HUES64 (cell line): ENCODE results near the gene TMEM97.

Experiments used
- H3K27ac ChIP-seq: 2 replicates; pipeline ENCODE4 v1.7.0; 2013; ENCODE audit warnings: low read depth, low read length, inconsistent platforms
- H3K27me3 ChIP-seq: 2 replicates; pipeline ENCODE4 v1.6.1; 2013; ENCODE audit warnings: mild to moderate bottlenecking, low read length; ENCODE audit not compliant: insufficient read depth
- H3K36me3 ChIP-seq: 2 replicates; pipeline ENCODE4 v1.6.1; 2013; ENCODE audit warnings: mild to moderate bottlenecking, low read length; ENCODE audit not compliant: insufficient read depth
- H3K4me1 ChIP-seq: 2 replicates; pipeline ENCODE4 v1.6.1; 2013; ENCODE audit warnings: mild to moderate bottlenecking, low read length, moderate library complexity; ENCODE audit not compliant: insufficient read depth
- H3K4me3 ChIP-seq: 2 replicates; pipeline ENCODE4 v1.5.1; 2013; ENCODE audit warnings: mild to moderate bottlenecking, low read length, moderate library complexity
- H3K9ac ChIP-seq: 2 replicates; pipeline ENCODE4 v1.6.1; 2013; ENCODE audit warnings: mild to moderate bottlenecking, low read depth, low read length
- H3K9me3 ChIP-seq: 2 replicates; pipeline ENCODE4 v1.6.1; 2013; ENCODE audit warnings: low read depth, low read length; ENCODE audit not compliant: insufficient read depth
- WGBS: fragments of 150-250, 120-280 bp; methylation state at CpG from one replicate; pipeline ENCODE4 v1.1.7; 2013; ENCODE audit warnings: missing lambda C conversion rate; 5-methylcytosine and 5-hydroxymethylcytosine counted together

Gene TMEM97

DNA sequence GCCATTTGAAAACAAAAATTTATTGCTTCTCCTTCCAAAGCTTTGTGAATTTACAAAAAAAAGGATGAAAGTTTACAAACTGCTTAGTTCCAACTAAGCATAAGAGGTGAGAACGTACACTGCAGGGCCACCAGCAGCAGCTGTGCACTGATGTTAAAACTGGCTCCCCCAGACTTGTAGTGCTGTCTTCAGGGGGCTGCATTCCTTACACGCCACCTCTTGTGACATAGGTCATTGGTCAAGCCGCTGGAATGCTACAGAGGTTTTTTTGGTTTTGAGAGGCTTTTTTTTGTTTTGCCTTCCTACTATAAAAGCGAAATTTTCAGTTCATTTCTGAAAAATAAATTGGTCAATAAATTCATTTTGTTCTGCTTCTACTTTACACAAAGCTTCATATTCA is 9.3 kb downstream of the TMEM97 start:
- H3K36me3 ChIP-seq, result peaks cover 53% of the 10 kb centered on the region
- no peak overlapping the region for H3K9ac ChIP-seq
- WGBS, result 77% methylated on average over 3 of the region's 4 CpGs
- H3K4me1 ChIP-seq, result peaks cover 7% of the 10 kb centered on the region; the same call in 1 of the 2 replicates
- H3K4me3 ChIP-seq, result no peak overlapping the region
- H3K27me3 ChIP-seq, result no peaks in the 10 kb centered on the region
- H3K27ac ChIP-seq, result peak overlapping the region; percentile 30; the same call in 1 of the 2 replicates
- no peaks in the 10 kb centered on the region for H3K9me3 ChIP-seq

DNA sequence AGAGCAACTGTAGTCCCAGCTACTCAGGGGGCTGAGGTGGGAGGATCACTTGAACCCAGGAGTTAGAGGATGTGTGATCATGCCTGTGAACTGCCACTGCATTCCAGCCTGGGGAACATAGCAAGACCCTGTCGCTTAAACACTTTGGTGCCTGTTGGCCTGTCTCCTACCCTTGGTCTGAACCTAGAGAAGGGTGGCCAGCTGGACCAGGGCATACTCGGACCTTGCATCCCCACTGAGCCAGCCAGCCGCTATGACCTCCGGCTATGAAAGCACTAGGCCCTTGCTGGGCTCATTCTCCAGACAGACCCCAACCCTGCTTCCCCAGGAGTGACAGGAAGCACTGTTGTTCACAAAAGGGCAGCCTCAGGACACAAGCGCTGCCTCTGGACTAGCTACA is 11.7 kb downstream of the TMEM97 start:
- Histone ChIP-seq H3K9ac (no peak overlapping the region), H3K36me3 (peaks cover 43% of the 10 kb centered on the region), H3K27me3 (no peaks in the 10 kb centered on the region), H3K9me3 (no peaks in the 10 kb centered on the region), H3K4me3 (no peak overlapping the region), H3K4me1 (0 out of 2 replicates have a peak, but pooled peaks cover 3% of the 10 kb centered on the region), H3K27ac (no peak overlapping the region)
- 91% methylated on average over 5 of the region's 5 CpGs for WGBS

DNA sequence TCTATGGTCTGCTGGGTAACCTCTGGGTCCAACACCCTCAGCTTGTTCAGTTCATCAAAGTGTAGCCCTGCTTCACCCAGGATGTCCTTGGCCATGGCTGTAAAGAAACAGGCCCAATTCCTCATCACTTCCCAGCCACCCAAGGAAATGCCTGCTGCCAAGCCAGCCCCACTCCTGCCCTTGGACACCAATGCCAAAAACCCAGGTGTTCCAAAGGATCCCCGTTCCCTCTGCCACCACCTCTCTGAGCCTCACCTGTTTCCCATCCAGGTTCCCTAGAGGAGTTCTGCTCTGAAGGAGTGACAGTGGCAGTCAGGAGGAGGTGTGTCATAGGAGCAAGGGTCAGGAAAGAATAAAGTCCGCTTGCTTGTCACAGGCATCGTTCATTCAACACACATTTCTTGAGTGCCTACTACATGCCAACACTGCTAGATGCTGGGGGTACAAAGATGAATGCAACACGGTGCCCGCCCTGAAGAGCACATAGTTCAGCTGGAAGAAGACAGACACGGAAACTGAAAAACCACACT is 13.0 kb downstream of the TMEM97 start:
- peaks cover 31% of the 10 kb centered on the region for H3K36me3 ChIP-seq
- 91% methylated on average over 6 of the region's 6 CpGs for WGBS

DNA sequence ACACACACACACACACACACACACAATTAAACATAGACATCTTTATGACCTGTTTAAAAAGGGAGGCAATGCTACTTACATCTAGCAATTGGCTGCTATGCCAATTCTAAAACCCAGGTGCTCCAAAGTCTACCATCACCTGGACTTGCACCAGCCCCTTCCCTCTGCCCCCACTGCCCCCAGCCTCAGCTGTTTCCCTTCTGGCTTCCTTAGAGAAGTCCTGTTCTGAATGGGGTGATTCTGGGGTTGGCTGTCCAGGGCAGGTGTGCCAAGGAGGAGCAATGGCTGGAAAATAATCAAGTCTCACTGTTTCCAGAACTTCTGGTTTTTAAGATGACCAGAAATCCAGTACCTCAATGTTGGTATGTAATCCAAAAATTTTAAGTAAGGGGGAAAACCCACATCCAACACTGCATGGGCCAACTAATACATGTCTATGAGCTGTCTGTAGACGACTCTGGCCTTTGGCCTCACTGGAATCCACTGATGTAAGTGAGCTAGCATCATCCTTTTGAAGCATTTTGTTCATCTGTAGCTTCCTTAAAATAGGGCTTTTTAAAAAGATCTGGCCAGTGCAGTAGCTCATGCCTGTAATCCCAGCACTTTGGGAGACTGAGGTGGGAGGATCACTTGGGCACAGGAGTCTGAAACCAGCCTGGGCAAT is 14.2 kb downstream of the TMEM97 start:
- Histone ChIP-seq H3K27ac (no peak overlapping the region), H3K4me1 (peaks cover 12% of the 10 kb centered on the region; the same call in 1 of the 2 replicates), H3K36me3 (peaks cover 18% of the 10 kb centered on the region), H3K4me3 (no peak overlapping the region), H3K27me3 (no peaks in the 10 kb centered on the region), H3K9me3 (no peaks in the 10 kb centered on the region), H3K9ac (no peak overlapping the region)
- 88% methylated on average over 1 of the region's 1 CpG for WGBS

More for the DNA sequence above, 13.0 kb downstream of the TMEM97 start:
- peaks cover 8% of the 10 kb centered on the region; the same call in 1 of the 2 replicates for H3K4me1 ChIP-seq
- no peaks in the 10 kb centered on the region for H3K9me3 ChIP-seq
- H3K27ac ChIP-seq, result no peak overlapping the region
- no peak overlapping the region for H3K9ac ChIP-seq
- no peak overlapping the region for H3K4me3 ChIP-seq
- no peaks in the 10 kb centered on the region for H3K27me3 ChIP-seq

DNA sequence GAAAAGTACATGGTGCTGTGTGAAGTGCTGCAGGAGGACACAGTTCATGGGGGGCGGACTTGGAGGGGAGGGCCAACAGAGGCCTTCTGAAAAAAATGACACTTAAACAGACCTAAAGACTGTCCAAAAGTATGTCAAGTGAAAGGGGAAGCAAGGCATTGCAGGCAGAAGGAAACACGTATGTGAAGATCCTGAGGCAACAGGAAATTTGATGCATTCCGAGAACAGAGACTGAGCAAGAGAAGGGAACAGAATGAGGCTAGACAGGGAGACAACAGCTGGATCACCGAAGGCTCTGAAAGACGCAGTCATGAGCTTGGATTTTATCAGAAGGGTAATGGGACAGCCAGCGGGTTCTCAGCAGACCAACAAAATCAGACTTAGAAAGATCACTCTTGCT is 15.2 kb downstream of the TMEM97 start:
- no peaks in the 10 kb centered on the region for H3K27me3 ChIP-seq
- H3K36me3 ChIP-seq, result peaks cover 8% of the 10 kb centered on the region
- no peak overlapping the region for H3K27ac ChIP-seq
- no peaks in the 10 kb centered on the region for H3K9me3 ChIP-seq
- H3K9ac ChIP-seq, result 0 out of 2 replicates have a peak overlapping the region, but pooled peaks have one; percentile 49
- H3K4me3 ChIP-seq, result peak overlapping the region; percentile 92
- H3K4me1 ChIP-seq, result peaks cover 12% of the 10 kb centered on the region; the same call in 1 of the 2 replicates
- 81% methylated on average over 6 of the region's 6 CpGs for WGBS

DNA sequence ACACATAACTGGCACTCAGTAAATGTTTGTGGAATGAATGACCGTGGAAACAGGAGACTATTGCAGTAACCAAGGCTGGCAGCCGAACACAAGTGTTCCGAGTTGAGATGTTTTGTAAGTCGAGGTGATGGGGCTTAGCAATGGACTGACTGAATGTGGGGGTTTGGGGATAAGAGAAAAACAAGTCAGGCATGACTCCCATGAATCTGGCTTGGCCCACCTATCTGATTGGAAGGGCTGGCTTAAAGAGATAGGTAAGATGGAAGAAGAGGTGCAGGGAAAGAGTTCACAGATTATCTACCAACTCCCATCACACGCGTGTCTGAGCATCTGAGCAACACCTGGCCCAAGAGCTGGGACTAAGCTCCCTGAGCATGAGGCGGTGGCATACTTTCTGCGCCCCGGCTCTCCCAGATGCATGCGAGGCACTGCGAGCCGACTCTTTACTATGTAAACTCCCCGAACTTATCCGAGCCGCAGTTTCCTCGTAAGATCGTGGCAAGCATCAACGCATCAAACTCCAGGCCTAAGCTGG is 15.7 kb downstream of the TMEM97 start:
- 18% methylated on average over 18 of the region's 18 CpGs for WGBS
- Histone ChIP-seq H3K27me3 (no peaks in the 10 kb centered on the region), H3K27ac (peak overlapping the region; percentile 6; the same call in 1 of the 2 replicates), H3K9ac (peak overlapping the region; percentile 49), H3K4me3 (peak overlapping the region; percentile 92), H3K36me3 (peaks cover 7% of the 10 kb centered on the region; the same call in 1 of the 2 replicates), H3K4me1 (peaks cover 12% of the 10 kb centered on the region; the same call in 1 of the 2 replicates), H3K9me3 (no peaks in the 10 kb centered on the region)

DNA sequence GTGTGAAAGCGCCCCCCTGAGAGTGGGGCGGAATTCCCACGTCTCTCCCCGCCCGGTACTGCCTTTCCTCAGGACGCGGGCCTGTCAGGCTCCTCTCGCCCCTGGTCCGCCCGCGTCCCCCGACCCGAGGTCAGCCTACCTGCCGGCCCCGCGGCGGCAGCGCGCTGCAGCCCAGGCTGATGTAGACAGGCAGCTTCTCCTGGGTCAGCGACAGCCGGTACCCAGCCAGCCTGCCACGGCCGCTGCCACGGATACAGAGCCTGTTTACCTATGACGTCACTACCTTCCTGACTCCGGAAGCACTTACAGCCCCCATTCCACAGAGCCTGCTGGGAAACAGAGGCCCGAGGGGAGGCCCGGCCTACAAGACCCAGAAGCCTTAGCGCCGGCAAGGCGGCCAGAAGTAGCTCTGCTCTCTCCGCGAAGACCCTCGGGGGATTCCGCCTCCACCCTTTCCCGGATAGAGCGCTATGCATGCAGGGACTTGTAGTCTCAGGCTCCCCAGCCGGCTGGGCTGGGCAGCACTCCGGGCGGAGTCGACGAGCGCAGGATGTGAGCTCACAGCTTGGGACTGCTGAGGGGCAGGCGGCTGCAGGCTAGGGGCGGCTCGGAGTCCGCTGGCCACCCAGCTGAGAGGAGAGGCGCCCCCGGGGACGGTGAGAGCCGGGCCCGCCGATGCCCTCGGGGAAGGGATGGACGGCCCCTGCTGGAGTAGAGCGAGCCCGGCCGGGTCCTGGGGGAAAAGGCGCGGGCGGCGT is 16.4 kb downstream of the TMEM97 start, which contains the start of the genes IFT20 and TNFAIP1:
IFT20 (minus strand) TSS at position 272 of the 758 bp plus-strand sequence. CDS start 3,487 bp downstream, outside the sequence.
TNFAIP1 (plus strand) TSS at position 561 of the 758 bp plus-strand sequence. CDS start 3,761 bp downstream, outside the sequence.
- Histone ChIP-seq H3K4me1 (peaks cover 12% of the 10 kb centered on the region; the same call in 1 of the 2 replicates), H3K9me3 (no peaks in the 10 kb centered on the region), H3K9ac (peak within 1 kb of the TSS; percentile 81), H3K36me3 (peaks cover 13% of the 10 kb centered on the region), H3K4me3 (peak within 1 kb of the TSS; percentile 92), H3K27me3 (no peaks in the 10 kb centered on the region), H3K27ac (peak within 1 kb of the TSS; percentile 84)
- WGBS, result under 1% methylated on average over 62 of the region's 62 CpGs

DNA sequence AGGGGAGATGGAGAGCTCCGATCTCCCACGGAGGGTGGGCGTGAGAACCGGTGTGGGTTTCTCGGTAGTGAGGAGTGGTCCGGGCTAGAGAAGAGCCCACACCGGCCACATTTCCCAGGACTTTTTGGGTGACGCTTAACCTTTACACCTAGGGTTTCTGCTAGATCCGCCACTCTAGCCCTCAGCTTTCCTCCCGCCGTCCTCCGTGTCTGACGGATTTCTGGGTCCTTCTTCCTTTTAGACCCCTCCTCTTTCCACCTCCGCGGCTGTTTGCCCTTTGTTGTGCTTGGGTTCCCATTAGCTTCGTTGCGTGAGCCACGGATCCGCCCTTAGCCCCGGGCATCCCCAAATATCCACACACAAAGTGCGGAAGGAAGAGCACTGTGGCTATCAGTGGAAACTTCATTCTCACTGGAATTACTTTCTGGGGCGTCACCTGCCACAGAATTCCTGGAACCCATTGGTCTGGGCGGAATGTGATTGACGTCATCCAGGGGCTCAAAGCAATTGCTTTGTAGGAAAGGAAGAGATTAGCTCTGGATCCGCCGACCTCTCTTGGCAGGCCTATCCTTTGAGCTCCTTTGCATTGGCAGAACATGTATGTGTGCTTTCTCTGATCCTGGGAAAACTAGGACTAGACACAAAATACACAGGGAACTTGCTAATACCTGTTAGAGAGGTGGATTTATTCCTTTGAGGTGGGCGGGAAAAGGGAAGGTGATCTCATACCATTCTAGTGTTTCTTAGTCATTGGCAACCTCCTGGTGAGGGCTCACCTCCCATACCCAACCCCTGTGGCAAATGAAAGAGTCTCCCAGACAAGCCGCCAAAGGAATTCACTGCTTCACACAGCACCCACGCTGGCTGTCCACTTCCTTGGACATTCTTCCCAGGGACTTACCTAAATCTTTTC is 17.2 kb downstream of the TMEM97 start:
- Histone ChIP-seq H3K27me3 (no peaks in the 10 kb centered on the region), H3K27ac (peak overlapping the region; percentile 84), H3K9me3 (no peaks in the 10 kb centered on the region), H3K9ac (peak overlapping the region; percentile 81), H3K4me3 (peak overlapping the region; percentile 92), H3K36me3 (peaks cover 21% of the 10 kb centered on the region), H3K4me1 (peaks cover 12% of the 10 kb centered on the region; the same call in 1 of the 2 replicates)
- 1% methylated on average over 28 of the region's 29 CpGs for WGBS

DNA sequence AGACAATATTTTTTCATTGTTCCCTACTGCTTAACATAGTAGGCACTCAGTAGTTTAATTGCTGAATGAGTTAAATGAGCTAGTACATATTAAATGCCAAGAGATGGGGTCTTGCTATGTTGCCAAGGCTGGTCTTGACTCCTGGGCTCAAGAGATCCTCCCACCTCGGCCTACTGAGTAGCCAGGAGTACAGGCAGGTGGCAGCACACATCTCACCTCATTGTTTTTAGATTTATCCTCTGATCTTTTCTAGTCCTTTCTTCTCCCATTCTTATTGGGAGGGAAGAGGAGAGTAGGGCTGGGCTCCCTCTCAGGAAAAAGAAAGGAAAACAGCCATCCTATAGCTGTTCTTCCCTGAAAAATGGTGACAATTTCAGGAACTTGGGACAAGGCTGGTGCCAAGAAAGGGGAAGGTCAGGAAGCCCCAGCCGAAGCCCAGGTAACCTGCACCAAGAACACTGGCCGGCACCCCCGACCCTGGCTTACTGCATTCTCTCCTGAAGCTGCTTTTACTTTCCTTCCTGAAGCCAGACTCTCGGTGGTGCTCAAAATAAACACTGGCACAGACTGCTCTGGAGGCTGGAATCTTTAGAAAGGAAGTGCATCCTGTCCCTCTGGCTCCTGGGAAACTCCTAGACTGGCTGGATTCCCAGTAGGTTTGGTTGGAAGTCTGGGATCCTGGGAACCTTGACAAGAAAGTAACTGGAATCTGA is 19.2 kb downstream of the TMEM97 start:
- Histone ChIP-seq H3K27me3 (no peaks in the 10 kb centered on the region), H3K36me3 (peaks cover 35% of the 10 kb centered on the region), H3K27ac (no peak overlapping the region), H3K4me3 (no peak overlapping the region), H3K4me1 (peaks cover 12% of the 10 kb centered on the region; the same call in 1 of the 2 replicates), H3K9me3 (no peaks in the 10 kb centered on the region), H3K9ac (no peak overlapping the region)
- 81% methylated on average over 5 of the region's 5 CpGs for WGBS
